ENCODE data around the gene ADGRA1. TPM values are rescaled to one million over a fixed set of nuclear protein-coding genes. Genes with fewer than 3 reads are reported as not detected.

Gene ADGRA1
- total RNA-seq, 2 experiments from 2014 or later = not detected

DNA sequence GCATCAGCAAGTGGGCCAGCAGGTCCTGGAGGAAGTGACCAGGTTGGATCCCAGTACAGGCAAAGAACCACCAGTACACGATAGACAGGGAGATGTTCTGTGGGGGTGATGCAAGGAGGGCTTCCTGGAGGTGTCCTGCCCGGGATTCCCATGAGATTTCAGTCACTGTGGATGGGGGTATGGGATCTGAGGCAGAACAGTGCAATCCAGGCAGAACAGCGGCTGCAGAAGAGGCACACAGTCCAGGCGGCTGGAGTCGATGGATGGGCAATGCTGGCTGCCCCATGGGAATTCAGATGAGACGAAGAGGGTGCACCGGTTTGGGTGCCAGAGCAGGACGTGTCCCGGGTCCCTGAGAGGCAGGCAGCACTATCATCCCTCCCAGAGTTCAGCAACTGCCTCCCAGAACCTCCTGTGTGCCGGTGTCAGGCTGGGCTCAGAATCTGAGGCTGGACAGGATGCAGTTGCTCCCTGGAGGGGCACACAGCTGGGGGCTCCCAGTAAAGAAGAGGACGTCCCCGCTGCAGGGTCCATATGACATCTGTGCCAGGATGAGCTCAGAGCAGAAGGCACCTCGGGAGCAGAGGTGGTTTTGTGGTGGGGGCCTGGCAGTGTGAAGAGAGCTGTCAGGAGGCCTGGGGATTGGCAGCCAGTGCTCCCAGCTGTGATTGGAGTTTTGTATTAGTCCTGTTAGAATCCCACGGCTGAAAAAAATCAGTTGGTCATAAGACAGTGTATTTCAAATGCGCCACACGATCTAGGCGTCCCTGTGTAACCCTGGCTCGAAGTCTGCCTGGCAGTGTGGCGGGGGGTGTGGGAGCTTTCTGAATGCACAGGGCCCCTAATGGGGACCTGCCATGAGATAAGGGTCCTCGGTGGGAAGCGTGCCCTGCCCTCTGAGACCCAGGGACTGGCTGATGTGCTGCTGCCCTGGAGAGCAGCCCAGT is 75.5 kb downstream of the ADGRA1 start:
- Histone ChIP-seq H4K20me1 (ENCODE audit: insufficient read depth, low read length) (no peaks in the 10 kb centered on the region), H3K79me2 (ENCODE audit: insufficient read depth, low read depth, low read length) (no peaks in the 10 kb centered on the region), H3K27ac (ENCODE audit: low read depth, low read length, poor library complexity, severe bottlenecking) (no peak overlapping the region), H3K4me1 (ENCODE audit: insufficient read depth, low read length, poor library complexity, severe bottlenecking) (no peaks in the 10 kb centered on the region), H3K9me3 (ENCODE audit: low read length) (no peaks in the 10 kb centered on the region), H3K36me3 (ENCODE audit: insufficient read depth, low read length) (no peaks in the 10 kb centered on the region), H3K4me3 (ENCODE audit: low read depth, low read length, poor library complexity, severe bottlenecking) (no peak overlapping the region), H3K4me2 (ENCODE audit: low read length) (no peak overlapping the region), H2AFZ (ENCODE audit: low read length) (no peak overlapping the region), H3K9me2 (ENCODE audit: insufficient read depth, low read length) (no peaks in the 10 kb centered on the region)
- no peak for TF ChIP-seq EZH2phosphoT487 (IDR thresholded peaks at IDR 0.05; ENCODE audit: borderline replicate concordance, low read depth, low read length)
- TF ChIP-seq, protein P1, sequence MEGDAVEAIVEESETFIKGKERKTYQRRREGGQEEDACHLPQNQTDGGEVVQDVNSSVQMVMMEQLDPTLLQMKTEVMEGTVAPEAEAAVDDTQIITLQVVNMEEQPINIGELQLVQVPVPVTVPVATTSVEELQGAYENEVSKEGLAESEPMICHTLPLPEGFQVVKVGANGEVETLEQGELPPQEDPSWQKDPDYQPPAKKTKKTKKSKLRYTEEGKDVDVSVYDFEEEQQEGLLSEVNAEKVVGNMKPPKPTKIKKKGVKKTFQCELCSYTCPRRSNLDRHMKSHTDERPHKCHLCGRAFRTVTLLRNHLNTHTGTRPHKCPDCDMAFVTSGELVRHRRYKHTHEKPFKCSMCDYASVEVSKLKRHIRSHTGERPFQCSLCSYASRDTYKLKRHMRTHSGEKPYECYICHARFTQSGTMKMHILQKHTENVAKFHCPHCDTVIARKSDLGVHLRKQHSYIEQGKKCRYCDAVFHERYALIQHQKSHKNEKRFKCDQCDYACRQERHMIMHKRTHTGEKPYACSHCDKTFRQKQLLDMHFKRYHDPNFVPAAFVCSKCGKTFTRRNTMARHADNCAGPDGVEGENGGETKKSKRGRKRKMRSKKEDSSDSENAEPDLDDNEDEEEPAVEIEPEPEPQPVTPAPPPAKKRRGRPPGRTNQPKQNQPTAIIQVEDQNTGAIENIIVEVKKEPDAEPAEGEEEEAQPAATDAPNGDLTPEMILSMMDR (conservative IDR thresholded peaks at IDR 0.05; ENCODE audit: low read length) = no peak
- no TSS peak for BruUV-seq (replicated peaks)
- intact Hi-C loops (cut with micrococcal nuclease; ENCODE audit: unreplicated experiment) = no loop called here
- DNase-seq (ENCODE audit: low spot score) = no peak
- POLR2A ChIA-PET = no interaction called here
- CTCF ChIA-PET (ENCODE audit: unreplicated experiment) = no interaction called here

DNA sequence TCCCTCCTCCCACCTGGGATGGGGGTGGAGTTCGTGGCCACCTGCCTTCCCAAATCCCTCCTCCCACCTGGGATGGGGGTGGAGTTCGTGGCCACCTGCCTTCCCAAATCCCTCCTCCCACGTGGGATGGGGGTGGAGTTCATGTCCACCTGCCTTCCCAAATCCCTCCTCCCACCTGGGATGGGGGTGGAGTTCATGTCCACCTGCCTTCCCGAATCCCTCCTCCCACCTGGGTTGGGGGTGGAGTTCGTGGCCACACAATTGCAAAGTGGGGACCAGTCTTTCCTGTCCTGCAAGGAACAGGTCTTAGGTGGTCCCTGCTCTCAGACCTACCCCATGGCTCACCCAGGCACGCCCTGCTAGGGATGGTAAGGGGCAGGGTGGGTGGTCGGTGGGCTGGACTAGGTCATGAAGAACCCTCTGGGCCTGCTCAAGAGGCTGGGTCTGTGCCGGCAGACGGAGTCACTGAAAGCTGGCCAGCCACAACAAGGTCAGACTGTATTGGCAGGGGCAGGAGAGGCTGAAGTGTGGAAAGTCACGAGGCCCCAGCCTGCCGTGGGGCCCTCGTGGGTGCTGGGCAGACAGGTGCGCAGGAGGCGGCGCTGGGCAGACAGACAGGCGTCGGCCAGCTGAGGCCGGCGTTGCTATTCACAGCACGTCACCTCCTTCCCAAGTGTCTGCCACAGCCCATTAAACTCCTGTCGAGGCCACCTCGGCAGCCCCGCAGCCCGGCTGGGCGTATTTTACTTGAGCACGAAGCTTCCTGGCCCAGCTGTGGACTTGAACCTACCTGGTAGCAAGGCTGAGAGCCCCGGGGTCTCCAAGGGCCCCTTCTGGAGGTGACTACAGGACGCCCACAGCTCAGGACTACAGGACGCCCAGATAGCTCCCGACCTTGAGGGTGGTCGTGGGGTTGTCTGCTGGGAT is 76.4 kb downstream of the ADGRA1 start:
- Histone ChIP-seq H4K20me1 (ENCODE audit: insufficient read depth, low read length) (no peaks in the 10 kb centered on the region), H3K36me3 (ENCODE audit: insufficient read depth, low read length) (no peaks in the 10 kb centered on the region), H3K9me2 (ENCODE audit: insufficient read depth, low read length) (no peaks in the 10 kb centered on the region), H3K9me3 (ENCODE audit: low read length) (no peaks in the 10 kb centered on the region), H3K4me2 (ENCODE audit: low read length) (no peak overlapping the region), H3K4me3 (ENCODE audit: low read depth, low read length, poor library complexity, severe bottlenecking) (no peak overlapping the region), H3K27ac (ENCODE audit: low read depth, low read length, poor library complexity, severe bottlenecking) (no peak overlapping the region), H3K79me2 (ENCODE audit: insufficient read depth, low read depth, low read length) (no peaks in the 10 kb centered on the region), H3K4me1 (ENCODE audit: insufficient read depth, low read length, poor library complexity, severe bottlenecking) (no peaks in the 10 kb centered on the region), H2AFZ (ENCODE audit: low read length) (no peak overlapping the region)
- CTCF ChIA-PET (ENCODE audit: unreplicated experiment) = interaction anchor here (0.5 kb wide), 1 partner anchor 48 kb away, joined by 3 read pairs; no protein-coding TSS in a partner anchor
- no peak for DNase-seq (ENCODE audit: low spot score)
- no peak for TF ChIP-seq EZH2phosphoT487 (IDR thresholded peaks at IDR 0.05; ENCODE audit: borderline replicate concordance, low read depth, low read length)
- TF ChIP-seq, protein P1 (conservative IDR thresholded peaks at IDR 0.05; ENCODE audit: low read length) = no peak
- POLR2A ChIA-PET = no interaction called here
- BruUV-seq (replicated peaks) = no TSS peak
- intact Hi-C loops (cut with micrococcal nuclease; ENCODE audit: unreplicated experiment) = no loop called here
